SK-N-SH treated with all-trans-retinoic acid at 6 μM for 48 hours (cell line): ENCODE results near the gene MAEL.

Experiments used
- ATAC-seq: fragments of 200-7000 bp; cut with Tn5 transposase; 3 replicates; pipeline ENCODE4 v1.9.1; 2020; ENCODE audit warnings: mild to moderate bottlenecking, moderate library complexity
- ARNTL ChIP-seq: fragments of 450-650 bp; formaldehyde crosslinking; IDR thresholded peaks from 2 replicates; pipeline ENCODE4 v1.5.0; 2020; ENCODE audit warnings: low read depth, mild to moderate bottlenecking, moderate library complexity, borderline replicate concordance
- CSDC2 ChIP-seq: fragments of 250-450 bp; sonication (Bioruptor Pico); IDR thresholded peaks from 2 replicates; pipeline ENCODE4 v1.5.0; 2020; ENCODE audit warnings: mild to moderate bottlenecking, moderate library complexity
- ESRRG ChIP-seq: fragments of 250-450 bp; sonication (Bioruptor Pico); IDR thresholded peaks from 2 replicates; pipeline ENCODE4 v1.6.1; 2021; ENCODE audit warnings: mild to moderate bottlenecking
- GLIS3 ChIP-seq: fragments of 250-450 bp; sonication (Bioruptor Pico); IDR thresholded peaks from 2 replicates; pipeline ENCODE4 v1.5.0; 2020; ENCODE audit warnings: mild to moderate bottlenecking, moderate library complexity
- OSR1 ChIP-seq: fragments of 250-450 bp; sonication (Bioruptor Pico); IDR thresholded peaks from 2 replicates; pipeline ENCODE4 v1.8.0; 2022; ENCODE audit warnings: moderate library complexity, mild to moderate bottlenecking, inconsistent platforms
- PPARA ChIP-seq: fragments of 250-450 bp; sonication (Bioruptor Pico); IDR thresholded peaks from 2 replicates; pipeline ENCODE4 v1.5.0; 2020; ENCODE audit warnings: mild to moderate bottlenecking, borderline replicate concordance
- RARB ChIP-seq: fragments of 250-450 bp; sonication (Bioruptor Pico); IDR thresholded peaks from 2 replicates; pipeline ENCODE4 v1.8.0; 2021; ENCODE audit warnings: mild to moderate bottlenecking, moderate library complexity
- TCF4 ChIP-seq: fragments of 250-450 bp; sonication (Bioruptor Pico); IDR thresholded peaks from 2 replicates; pipeline ENCODE4 v1.8.0; 2021; ENCODE audit warnings: mild to moderate bottlenecking, moderate library complexity, borderline replicate concordance
- TOX ChIP-seq: fragments of 250-450 bp; sonication (Bioruptor Pico); IDR thresholded peaks from 2 replicates; pipeline ENCODE4 v1.8.0; 2021; ENCODE audit warnings: mild to moderate bottlenecking, moderate library complexity, borderline replicate concordance
- ZC3H10 ChIP-seq: fragments of 250-450 bp; sonication (Bioruptor Pico); IDR thresholded peaks from 2 replicates; pipeline ENCODE4 v1.5.1; 2021; ENCODE audit warnings: mild to moderate bottlenecking, moderate library complexity
- ZFP3 ChIP-seq: fragments of 250-450 bp; sonication (Bioruptor Pico); IDR thresholded peaks from 2 replicates; pipeline ENCODE4 v1.5.0; 2020; ENCODE audit warnings: mild to moderate bottlenecking, moderate library complexity
- ZFP30 ChIP-seq: fragments of 450-650 bp; formaldehyde crosslinking; IDR thresholded peaks from 2 replicates; pipeline ENCODE4 v1.5.0; 2022; ENCODE audit warnings: mild to moderate bottlenecking, moderate library complexity
- ZNF565 ChIP-seq: fragments of 450-650 bp; formaldehyde crosslinking; conservative IDR thresholded peaks from 2 replicates; pipeline ENCODE4 v1.5.0; 2020; ENCODE audit warnings: low read depth, mild to moderate bottlenecking, moderate library complexity
- ZNF70 ChIP-seq: fragments of 450-650 bp; formaldehyde crosslinking; IDR thresholded peaks from 2 replicates; pipeline ENCODE4 v1.5.0; 2020; ENCODE audit warnings: mild to moderate bottlenecking, moderate library complexity
- ZNF8 ChIP-seq: fragments of 450-650 bp; formaldehyde crosslinking; IDR thresholded peaks from 2 replicates; pipeline ENCODE4 v1.5.0; 2020; ENCODE audit warnings: mild to moderate bottlenecking, moderate library complexity
- TF ChIP-seq, protein P1 (sequence below): fragments of 250-450 bp; sonication (Bioruptor Pico); IDR thresholded peaks from 2 replicates; pipeline ENCODE4 v1.5.0; 2020; ENCODE audit warnings: mild to moderate bottlenecking, moderate library complexity
- TF ChIP-seq, protein P2 (sequence below): fragments of 250-450 bp; sonication (Bioruptor Pico); IDR thresholded peaks from 2 replicates; pipeline ENCODE4 v1.5.1; 2021; ENCODE audit warnings: mild to moderate bottlenecking, moderate library complexity
- TF ChIP-seq, protein P3 (sequence below): fragments of 250-450 bp; sonication (Bioruptor Pico); IDR thresholded peaks from 2 replicates; pipeline ENCODE4 v1.8.0; 2020; ENCODE audit warnings: mild to moderate bottlenecking, moderate library complexity, borderline replicate concordance
- TF ChIP-seq, protein P4 (sequence below): fragments of 250-450 bp; sonication (Bioruptor Pico); IDR thresholded peaks from 2 replicates; pipeline ENCODE4 v1.5.1; 2020; ENCODE audit warnings: low read depth, mild to moderate bottlenecking, moderate library complexity
- TF ChIP-seq, protein P5 (sequence below): fragments of 250-450 bp; sonication (Bioruptor Pico); IDR thresholded peaks from 2 replicates; pipeline ENCODE4 v1.8.0; 2021; ENCODE audit warnings: low read depth, mild to moderate bottlenecking, moderate library complexity, borderline replicate concordance

Gene MAEL

DNA sequence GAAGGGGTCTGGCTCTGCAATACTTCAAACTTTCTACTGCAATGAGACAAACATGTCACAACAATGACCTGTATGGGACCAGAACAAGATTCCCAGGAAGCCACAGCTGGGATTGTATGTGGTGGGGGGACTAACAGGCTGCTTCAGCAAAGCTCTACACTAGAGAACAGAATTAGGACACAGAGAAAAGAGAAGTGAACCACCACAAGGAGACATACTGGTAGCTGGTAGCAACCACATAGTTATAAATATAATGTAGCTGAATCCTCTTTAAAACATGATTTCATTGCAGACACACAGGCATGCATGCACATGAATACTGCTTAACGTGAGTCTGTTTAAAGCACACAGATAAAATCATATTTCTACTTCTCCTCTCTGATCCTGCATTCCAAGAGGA is 10.3 kb upstream of the MAEL start (continued):
- no peak for TF ChIP-seq TCF4 (CRISPR knock-in tag)
- TF ChIP-seq ZNF70: no peak
- TF ChIP-seq, all 23 proteins: peak for 0

DNA sequence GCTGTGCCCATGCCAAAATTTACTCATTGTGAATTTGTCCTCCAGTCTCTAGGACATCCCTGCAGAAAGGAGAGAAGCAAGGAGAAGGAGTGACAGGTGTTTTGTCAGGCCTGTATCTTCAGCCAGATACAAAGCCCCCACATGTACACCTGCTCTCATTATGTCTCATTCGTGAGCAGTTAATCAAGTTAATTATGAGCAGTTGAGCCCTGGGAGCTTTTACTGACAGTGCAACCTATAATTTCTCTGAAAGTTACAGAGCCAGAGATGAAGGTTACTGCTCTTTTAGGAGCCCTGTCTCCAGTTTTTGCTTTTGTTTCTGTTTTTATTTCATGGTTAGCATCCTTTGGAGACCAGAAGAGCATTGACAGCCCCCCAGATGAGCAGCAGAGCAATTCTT is 8.7 kb upstream of the MAEL start:
- TF ChIP-seq, protein P1, sequence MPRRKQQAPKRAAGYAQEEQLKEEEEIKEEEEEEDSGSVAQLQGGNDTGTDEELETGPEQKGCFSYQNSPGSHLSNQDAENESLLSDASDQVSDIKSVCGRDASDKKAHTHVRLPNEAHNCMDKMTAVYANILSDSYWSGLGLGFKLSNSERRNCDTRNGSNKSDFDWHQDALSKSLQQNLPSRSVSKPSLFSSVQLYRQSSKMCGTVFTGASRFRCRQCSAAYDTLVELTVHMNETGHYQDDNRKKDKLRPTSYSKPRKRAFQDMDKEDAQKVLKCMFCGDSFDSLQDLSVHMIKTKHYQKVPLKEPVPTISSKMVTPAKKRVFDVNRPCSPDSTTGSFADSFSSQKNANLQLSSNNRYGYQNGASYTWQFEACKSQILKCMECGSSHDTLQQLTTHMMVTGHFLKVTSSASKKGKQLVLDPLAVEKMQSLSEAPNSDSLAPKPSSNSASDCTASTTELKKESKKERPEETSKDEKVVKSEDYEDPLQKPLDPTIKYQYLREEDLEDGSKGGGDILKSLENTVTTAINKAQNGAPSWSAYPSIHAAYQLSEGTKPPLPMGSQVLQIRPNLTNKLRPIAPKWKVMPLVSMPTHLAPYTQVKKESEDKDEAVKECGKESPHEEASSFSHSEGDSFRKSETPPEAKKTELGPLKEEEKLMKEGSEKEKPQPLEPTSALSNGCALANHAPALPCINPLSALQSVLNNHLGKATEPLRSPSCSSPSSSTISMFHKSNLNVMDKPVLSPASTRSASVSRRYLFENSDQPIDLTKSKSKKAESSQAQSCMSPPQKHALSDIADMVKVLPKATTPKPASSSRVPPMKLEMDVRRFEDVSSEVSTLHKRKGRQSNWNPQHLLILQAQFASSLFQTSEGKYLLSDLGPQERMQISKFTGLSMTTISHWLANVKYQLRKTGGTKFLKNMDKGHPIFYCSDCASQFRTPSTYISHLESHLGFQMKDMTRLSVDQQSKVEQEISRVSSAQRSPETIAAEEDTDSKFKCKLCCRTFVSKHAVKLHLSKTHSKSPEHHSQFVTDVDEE (CRISPR knock-in tag): no peak
- TF ChIP-seq, protein P2, sequence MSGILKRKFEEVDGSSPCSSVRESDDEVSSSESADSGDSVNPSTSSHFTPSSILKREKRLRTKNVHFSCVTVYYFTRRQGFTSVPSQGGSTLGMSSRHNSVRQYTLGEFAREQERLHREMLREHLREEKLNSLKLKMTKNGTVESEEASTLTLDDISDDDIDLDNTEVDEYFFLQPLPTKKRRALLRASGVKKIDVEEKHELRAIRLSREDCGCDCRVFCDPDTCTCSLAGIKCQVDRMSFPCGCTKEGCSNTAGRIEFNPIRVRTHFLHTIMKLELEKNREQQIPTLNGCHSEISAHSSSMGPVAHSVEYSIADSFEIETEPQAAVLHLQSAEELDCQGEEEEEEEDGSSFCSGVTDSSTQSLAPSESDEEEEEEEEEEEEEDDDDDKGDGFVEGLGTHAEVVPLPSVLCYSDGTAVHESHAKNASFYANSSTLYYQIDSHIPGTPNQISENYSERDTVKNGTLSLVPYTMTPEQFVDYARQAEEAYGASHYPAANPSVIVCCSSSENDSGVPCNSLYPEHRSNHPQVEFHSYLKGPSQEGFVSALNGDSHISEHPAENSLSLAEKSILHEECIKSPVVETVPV: no peak
- TF ChIP-seq, protein P3, sequence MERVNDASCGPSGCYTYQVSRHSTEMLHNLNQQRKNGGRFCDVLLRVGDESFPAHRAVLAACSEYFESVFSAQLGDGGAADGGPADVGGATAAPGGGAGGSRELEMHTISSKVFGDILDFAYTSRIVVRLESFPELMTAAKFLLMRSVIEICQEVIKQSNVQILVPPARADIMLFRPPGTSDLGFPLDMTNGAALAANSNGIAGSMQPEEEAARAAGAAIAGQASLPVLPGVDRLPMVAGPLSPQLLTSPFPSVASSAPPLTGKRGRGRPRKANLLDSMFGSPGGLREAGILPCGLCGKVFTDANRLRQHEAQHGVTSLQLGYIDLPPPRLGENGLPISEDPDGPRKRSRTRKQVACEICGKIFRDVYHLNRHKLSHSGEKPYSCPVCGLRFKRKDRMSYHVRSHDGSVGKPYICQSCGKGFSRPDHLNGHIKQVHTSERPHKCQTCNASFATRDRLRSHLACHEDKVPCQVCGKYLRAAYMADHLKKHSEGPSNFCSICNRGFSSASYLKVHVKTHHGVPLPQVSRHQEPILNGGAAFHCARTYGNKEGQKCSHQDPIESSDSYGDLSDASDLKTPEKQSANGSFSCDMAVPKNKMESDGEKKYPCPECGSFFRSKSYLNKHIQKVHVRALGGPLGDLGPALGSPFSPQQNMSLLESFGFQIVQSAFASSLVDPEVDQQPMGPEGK (CRISPR knock-in tag): no peak
- TF ChIP-seq RARB (no peak), ZC3H10 (CRISPR knock-in tag) (no peak), PPARA (CRISPR knock-in tag) (no peak), TCF4 (CRISPR knock-in tag) (no peak), GLIS3 (no peak), OSR1 (no peak), ARNTL (no peak)
- TF ChIP-seq, protein P4, sequence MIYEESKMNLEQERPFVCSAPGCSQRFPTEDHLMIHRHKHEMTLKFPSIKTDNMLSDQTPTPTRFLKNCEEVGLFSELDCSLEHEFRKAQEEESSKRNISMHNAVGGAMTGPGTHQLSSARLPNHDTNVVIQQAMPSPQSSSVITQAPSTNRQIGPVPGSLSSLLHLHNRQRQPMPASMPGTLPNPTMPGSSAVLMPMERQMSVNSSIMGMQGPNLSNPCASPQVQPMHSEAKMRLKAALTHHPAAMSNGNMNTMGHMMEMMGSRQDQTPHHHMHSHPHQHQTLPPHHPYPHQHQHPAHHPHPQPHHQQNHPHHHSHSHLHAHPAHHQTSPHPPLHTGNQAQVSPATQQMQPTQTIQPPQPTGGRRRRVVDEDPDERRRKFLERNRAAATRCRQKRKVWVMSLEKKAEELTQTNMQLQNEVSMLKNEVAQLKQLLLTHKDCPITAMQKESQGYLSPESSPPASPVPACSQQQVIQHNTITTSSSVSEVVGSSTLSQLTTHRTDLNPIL (CRISPR knock-in tag): no peak
- TF ChIP-seq, all 23 proteins: peak for 0
- ATAC-seq: no peak

DNA sequence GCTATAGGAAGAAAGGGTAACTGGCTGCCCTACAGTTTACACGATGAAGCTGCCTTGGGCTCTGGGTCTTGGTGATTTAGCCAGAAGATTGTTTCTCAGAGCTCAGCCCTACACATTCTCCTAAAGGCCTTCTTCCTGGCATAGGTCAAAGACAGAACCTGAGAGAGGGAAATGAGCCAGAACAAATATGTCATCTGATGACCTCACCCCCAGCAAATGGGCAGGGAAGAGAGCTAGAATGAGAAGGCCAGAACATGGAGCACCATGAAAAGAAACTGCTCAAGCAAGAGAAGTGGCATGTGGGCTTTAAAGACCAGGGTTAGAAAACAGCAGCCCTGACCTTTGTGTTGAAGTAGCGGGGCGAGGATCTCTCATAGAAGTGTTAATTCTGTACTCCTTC is 8.3 kb upstream of the MAEL start:
- TF ChIP-seq, protein P1 (CRISPR knock-in tag): no peak
- no peak for TF ChIP-seq ZFP3
- no peak for TF ChIP-seq ZNF8 (CRISPR knock-in tag)
- no peak for ATAC-seq

DNA sequence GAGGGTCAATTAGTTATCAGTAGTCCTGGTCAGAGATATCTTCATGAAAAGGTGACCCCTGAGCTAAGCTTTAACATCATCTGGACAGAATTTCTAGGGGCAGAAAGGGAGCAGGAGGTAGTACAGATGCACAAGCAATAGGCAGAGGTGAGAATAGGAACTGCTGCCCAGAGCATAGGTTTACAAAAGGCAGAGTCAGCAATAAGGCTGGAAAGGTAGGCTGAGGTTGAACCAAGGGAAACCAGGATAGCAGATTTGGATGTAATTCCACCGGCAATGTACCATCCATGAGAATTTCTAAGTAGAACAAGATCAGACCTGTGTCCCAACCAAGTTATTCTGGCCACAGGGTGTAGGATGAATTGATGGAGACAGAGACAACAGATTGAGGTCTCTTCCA is 7.5 kb upstream of the MAEL start:
- TF ChIP-seq ZC3H10 (CRISPR knock-in tag) (no peak), ZFP3 (no peak), ZNF8 (CRISPR knock-in tag) (no peak), TOX (no peak), TCF4 (CRISPR knock-in tag) (no peak)
- ATAC-seq: no peak

DNA sequence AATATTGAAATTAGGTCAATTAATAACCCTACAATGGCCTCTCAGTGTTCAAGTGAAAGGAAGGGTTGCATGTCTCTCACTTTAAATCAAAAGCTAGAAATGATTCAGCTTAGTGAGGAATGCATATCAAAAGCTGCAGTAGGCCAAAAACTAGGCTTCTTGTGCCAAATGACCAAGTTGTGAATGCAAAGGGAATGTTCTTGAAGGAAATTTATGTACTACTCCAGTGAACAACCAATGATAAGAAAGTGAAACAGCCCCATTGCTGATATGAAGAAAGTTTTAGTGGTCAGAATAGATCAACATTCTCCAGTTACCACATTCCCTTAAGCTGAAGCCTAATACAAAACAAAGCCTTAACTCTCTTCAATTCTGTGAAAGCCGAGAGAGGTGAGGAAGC is 10.0 kb downstream of the MAEL start:
- ATAC-seq: no peak
- TF ChIP-seq ZFP30 (CRISPR knock-in tag) (no peak), RARB (no peak), CSDC2 (CRISPR knock-in tag) (no peak), ZFP3 (no peak), ZNF8 (CRISPR knock-in tag) (no peak), ESRRG (no peak), TCF4 (CRISPR knock-in tag) (no peak), ZNF70 (no peak), ZNF565 (CRISPR knock-in tag) (no peak), TOX (no peak), OSR1 (no peak)
- TF ChIP-seq, protein P5, sequence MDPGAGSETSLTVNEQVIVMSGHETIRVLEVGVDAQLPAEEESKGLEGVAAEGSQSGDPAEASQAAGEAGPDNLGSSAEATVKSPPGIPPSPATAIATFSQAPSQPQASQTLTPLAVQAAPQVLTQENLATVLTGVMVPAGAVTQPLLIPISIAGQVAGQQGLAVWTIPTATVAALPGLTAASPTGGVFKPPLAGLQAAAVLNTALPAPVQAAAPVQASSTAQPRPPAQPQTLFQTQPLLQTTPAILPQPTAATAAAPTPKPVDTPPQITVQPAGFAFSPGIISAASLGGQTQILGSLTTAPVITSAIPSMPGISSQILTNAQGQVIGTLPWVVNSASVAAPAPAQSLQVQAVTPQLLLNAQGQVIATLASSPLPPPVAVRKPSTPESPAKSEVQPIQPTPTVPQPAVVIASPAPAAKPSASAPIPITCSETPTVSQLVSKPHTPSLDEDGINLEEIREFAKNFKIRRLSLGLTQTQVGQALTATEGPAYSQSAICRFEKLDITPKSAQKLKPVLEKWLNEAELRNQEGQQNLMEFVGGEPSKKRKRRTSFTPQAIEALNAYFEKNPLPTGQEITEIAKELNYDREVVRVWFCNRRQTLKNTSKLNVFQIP: no peak
- TF ChIP-seq, protein P4 (CRISPR knock-in tag): no peak
